ENCODE results near the gene DDX27. TPM values are rescaled to one million over a fixed set of nuclear protein-coding genes. Genes with fewer than 3 reads are reported as not detected.
"Not testable (repeated sequence)": the region's sequence is repeated elsewhere in the genome, so short reads cannot be mapped to it uniquely, and the experiment has no call there.

The DDX27 gene
- 10 to 100 TPM; 14.3 to 41.9 (median 18.7) TPM for polyA plus RNA-seq

- H3K4me3 Mint-ChIP-seq, result peak within 1 kb of the TSS; percentile 96 to 99 (median 97)
- H3K36me3 Mint-ChIP-seq, result peaks cover 8 to 16% (median 9%) of the 10 kb centered on the region in 3 donors
- H3K27me3 Mint-ChIP-seq (ENCODE audit: low read depth in 3 of 3), result peaks cover 6 to 15% (median 9%) of the 10 kb centered on the region in 3 donors
- peak; percentile 97 to 98 (median 98) for DNase-seq
- peak within 1 kb of the TSS; percentile 99 to 100 (median 100) for H3K27ac Mint-ChIP-seq
- H3K9me3 Mint-ChIP-seq, result no peaks in the 10 kb centered on the region
- peaks cover 30 to 37% of the 10 kb centered on the region in 2 donors for H3K4me1 Mint-ChIP-seq
These were observed at the start of gene DDX27 for GRCh38 chr20:49219091-49219923. Gene DDX27, plus strand, starts transcription at chr20:49219416. Its CDS starts 33 bp downstream, at chr20:49219449.

GRCh38 chr20:49169547-49169946 is 49.7 kb upstream of the DDX27 start:
- Mint-ChIP-seq H3K36me3 (peaks cover 0 to 14% (median 3%) of the 10 kb centered on the region in 3 donors), H3K9me3 (no peaks in the 10 kb centered on the region), H3K4me1 (peaks cover 45 to 73% of the 10 kb centered on the region in 2 donors), H3K27ac (peak overlapping the region in 1 of 6 donors; percentile 49), H3K27me3 (ENCODE audit: low read depth in 3 of 3) (peaks cover 0 to 3% (median 0%) of the 10 kb centered on the region in 3 donors), H3K4me3 (peak overlapping the region in 1 of 5 donors; percentile 55)
- DNase-seq, result no peak

GRCh38 chr20:49170714-49171113 is 48.5 kb upstream of the DDX27 start:
- no peak for DNase-seq
- H3K4me3 Mint-ChIP-seq, result no peak overlapping the region
- no peaks in the 10 kb centered on the region for H3K9me3 Mint-ChIP-seq
- peaks cover 0 to 5% (median 0%) of the 10 kb centered on the region in 3 donors for H3K27me3 Mint-ChIP-seq (ENCODE audit: low read depth in 3 of 3)
- no peak overlapping the region for H3K27ac Mint-ChIP-seq
- H3K36me3 Mint-ChIP-seq, result peaks cover 0 to 12% (median 3%) of the 10 kb centered on the region in 3 donors
- peaks cover 44 to 70% of the 10 kb centered on the region in 2 donors for H3K4me1 Mint-ChIP-seq

- H3K9me3 Mint-ChIP-seq, result no peaks in the 10 kb centered on the region
- H3K4me3 Mint-ChIP-seq, result no peak overlapping the region
- no peak overlapping the region for H3K27ac Mint-ChIP-seq
- peaks cover 34 to 67% of the 10 kb centered on the region in 2 donors for H3K4me1 Mint-ChIP-seq
- no peak for DNase-seq
- H3K27me3 Mint-ChIP-seq (ENCODE audit: low read depth in 3 of 3), result peaks cover 0 to 5% (median 2%) of the 10 kb centered on the region in 3 donors
- peaks cover 0 to 10% (median 3%) of the 10 kb centered on the region in 3 donors for H3K36me3 Mint-ChIP-seq
These were observed 47.3 kb upstream of the DDX27 start for GRCh38 chr20:49171909-49172308.

GRCh38 chr20:49172413-49172812 is 46.8 kb upstream of the DDX27 start:
- no peak for DNase-seq
- Mint-ChIP-seq H3K9me3 (no peaks in the 10 kb centered on the region), H3K4me1 (peaks cover 29 to 62% of the 10 kb centered on the region in 2 donors), H3K27me3 (ENCODE audit: low read depth in 3 of 3) (peaks cover 0 to 5% (median 2%) of the 10 kb centered on the region in 3 donors), H3K4me3 (no peak overlapping the region), H3K27ac (peak overlapping the region in 2 of 6 donors; percentile 5 to 41), H3K36me3 (peaks cover 0 to 10% (median 3%) of the 10 kb centered on the region in 3 donors)

- H3K27me3 Mint-ChIP-seq (ENCODE audit: low read depth in 3 of 3), result peaks cover 0 to 2% (median 2%) of the 10 kb centered on the region in 3 donors
- no peak overlapping the region for H3K4me3 Mint-ChIP-seq
- H3K36me3 Mint-ChIP-seq, result peaks cover 0 to 10% (median 3%) of the 10 kb centered on the region in 3 donors
- H3K9me3 Mint-ChIP-seq, result no peaks in the 10 kb centered on the region
- H3K27ac Mint-ChIP-seq, result no peak overlapping the region
- DNase-seq, result no peak
- peaks cover 21 to 50% of the 10 kb centered on the region in 2 donors for H3K4me1 Mint-ChIP-seq
These were observed 45.0 kb upstream of the DDX27 start for GRCh38 chr20:49174183-49174582.

- no peak overlapping the region for H3K4me3 Mint-ChIP-seq
- H3K27ac Mint-ChIP-seq, result peak overlapping the region; percentile 20 to 74 (median 36)
- H3K27me3 Mint-ChIP-seq (ENCODE audit: low read depth in 3 of 3), result peaks cover 0 to 4% (median 2%) of the 10 kb centered on the region in 3 donors
- no peak for DNase-seq
- no peaks in the 10 kb centered on the region for H3K9me3 Mint-ChIP-seq
- peaks cover 0 to 3% (median 0%) of the 10 kb centered on the region in 3 donors for H3K36me3 Mint-ChIP-seq
- peaks cover 47 to 65% of the 10 kb centered on the region in 2 donors for H3K4me1 Mint-ChIP-seq
These were observed 39.6 kb upstream of the DDX27 start for GRCh38 chr20:49179368-49180277.

GRCh38 chr20:49181265-49181877 is 37.8 kb upstream of the DDX27 start:
- H3K9me3 Mint-ChIP-seq, result no peaks in the 10 kb centered on the region
- H3K4me1 Mint-ChIP-seq, result peaks cover 61 to 76% of the 10 kb centered on the region in 2 donors
- DNase-seq, result no peak
- H3K27me3 Mint-ChIP-seq (ENCODE audit: low read depth in 3 of 3), result peaks cover 0 to 2% (median 0%) of the 10 kb centered on the region in 3 donors
- H3K4me3 Mint-ChIP-seq, result no peak overlapping the region
- H3K36me3 Mint-ChIP-seq, result peaks cover 0 to 3% (median 0%) of the 10 kb centered on the region in 3 donors
- H3K27ac Mint-ChIP-seq, result peak overlapping the region in 1 of 6 donors; percentile 39

GRCh38 chr20:49183444-49183843 is 35.8 kb upstream of the DDX27 start:
- peak overlapping the region in 1 of 5 donors; percentile 8 for H3K4me3 Mint-ChIP-seq
- H3K4me1 Mint-ChIP-seq, result peaks cover 72 to 87% of the 10 kb centered on the region in 2 donors
- peaks cover 0 to 3% (median 0%) of the 10 kb centered on the region in 3 donors for H3K36me3 Mint-ChIP-seq
- peaks cover 5 to 13% (median 7%) of the 10 kb centered on the region in 3 donors for H3K27me3 Mint-ChIP-seq (ENCODE audit: low read depth in 3 of 3)
- peak overlapping the region in 2 of 6 donors; percentile 41 to 64 for H3K27ac Mint-ChIP-seq
- no peaks in the 10 kb centered on the region for H3K9me3 Mint-ChIP-seq
- no peak for DNase-seq

GRCh38 chr20:49184084-49184501 is 35.1 kb upstream of the DDX27 start:
- Mint-ChIP-seq H3K4me1 (peaks cover 74 to 90% of the 10 kb centered on the region in 2 donors), H3K27ac (peak overlapping the region in 3 of 6 donors; percentile 32 to 65 (median 45)), H3K27me3 (ENCODE audit: low read depth in 3 of 3) (peaks cover 8 to 16% (median 10%) of the 10 kb centered on the region in 3 donors)
- H3K9me3 Mint-ChIP-seq, DNase-seq, H3K36me3 Mint-ChIP-seq, H3K4me3 Mint-ChIP-seq: not testable (repeated sequence)

- peak overlapping the region in 3 of 5 donors; percentile 17 to 59 (median 40) for H3K4me3 Mint-ChIP-seq
- H3K27ac Mint-ChIP-seq, result peak overlapping the region in 2 of 6 donors; percentile 16 to 36
- peaks cover 0 to 3% (median 0%) of the 10 kb centered on the region in 3 donors for H3K36me3 Mint-ChIP-seq
- H3K27me3 Mint-ChIP-seq (ENCODE audit: low read depth in 3 of 3), result peaks cover 9 to 17% (median 11%) of the 10 kb centered on the region in 3 donors
- H3K4me1 Mint-ChIP-seq, result peaks cover 72 to 86% of the 10 kb centered on the region in 2 donors
- no peaks in the 10 kb centered on the region for H3K9me3 Mint-ChIP-seq
- DNase-seq, result no peak
These were observed 34.5 kb upstream of the DDX27 start for GRCh38 chr20:49184691-49185070.

- Mint-ChIP-seq H3K4me3 (peak overlapping the region; percentile 17 to 59 (median 34)), H3K27me3 (ENCODE audit: low read depth in 3 of 3) (peaks cover 13 to 21% (median 16%) of the 10 kb centered on the region in 3 donors), H3K4me1 (peaks cover 68 to 83% of the 10 kb centered on the region in 2 donors), H3K36me3 (peaks cover 0 to 3% (median 0%) of the 10 kb centered on the region in 3 donors), H3K27ac (peak overlapping the region in 4 of 6 donors; percentile 16 to 65 (median 47)), H3K9me3 (no peaks in the 10 kb centered on the region)
- DNase-seq, result no peak
These were observed 34.0 kb upstream of the DDX27 start for GRCh38 chr20:49185071-49185761.

Measured in immature natural killer cell (primary cell).